GM12878 (cell line): ENCODE measurements around the gene SYT14.

Source experiments
- ATF3 ChIP-seq: IDR thresholded peaks from 2 replicates; pipeline ENCODE4 v1.6.1; 2011; ENCODE audit warnings: low read depth, mild to moderate bottlenecking, low read length, moderate library complexity, borderline replicate concordance; ENCODE audit errors: extremely low read depth
- CTCF ChIP-seq, 3 experiments: IDR thresholded peaks in 2 of 3; conservative IDR thresholded peaks in 1 of 3; 2 replicates each; pipeline ENCODE4 v1.5.1; 2011; ENCODE audit warnings: low read depth in 3 of 3, low read length in 3 of 3, mild to moderate bottlenecking in 3 of 3, control low read depth in 2 of 3, moderate library complexity in 2 of 3, inconsistent platforms in 1 of 3, mixed read lengths in 1 of 3; ENCODE audit not compliant: control insufficient read depth in 2 of 3, insufficient read depth in 1 of 3; ENCODE audit errors: extremely low read depth in 1 of 3
- POLR2AphosphoS5 ChIP-seq: IDR thresholded peaks from 2 replicates; pipeline ENCODE4 v1.6.1; 2011; ENCODE audit warnings: mild to moderate bottlenecking, low read length, inconsistent platforms
- ZNF687 ChIP-seq: fragments of 450-650 bp; IDR thresholded peaks from 2 replicates; pipeline ENCODE4 v1.6.1; 2017; ENCODE audit warnings: mild to moderate bottlenecking, moderate library complexity

- TF ChIP-seq ZNF687 (no peak), POLR2AphosphoS5 (no peak), ATF3 (no peak), CTCF (IDR thresholded peaks at IDR 0.05 in 2 of 3, conservative IDR thresholded peaks at IDR 0.05 in 1 of 3; ENCODE audit: control insufficient read depth in 2 of 3, extremely low read depth in 1 of 3, insufficient read depth in 1 of 3, low read depth in 3 of 3, low read length in 3 of 3) (no peak)
Measured at GRCh38 chr1:209895709-209896108, 42.3 kb upstream of the SYT14 start.
